ENCODE measurements around the gene SPSB3.

The SPSB3 gene

GRCh38 chr16:1822801-1823200 is 40.4 kb upstream of the SPSB3 start:
- peaks cover 6% of the 10 kb centered on the region for H3K27me3 ChIP-seq (ENCODE audit: control insufficient read depth, insufficient read depth, low read length, poor library complexity, severe bottlenecking)
- WGBS, 2 experiments: 91% methylated on average over 16 of the region's 16 CpGs
- H3K36me3 ChIP-seq (ENCODE audit: control insufficient read depth, insufficient read depth, low read length): no peaks in the 10 kb centered on the region
- H3K4me3 ChIP-seq (ENCODE audit: insufficient read depth, low read depth, low read length): no peak overlapping the region
- no peak overlapping the region for H3K27ac ChIP-seq (ENCODE audit: insufficient read depth, low read depth, low read length, poor library complexity, severe bottlenecking)
- no peaks in the 10 kb centered on the region for H3K9me3 ChIP-seq (ENCODE audit: control insufficient read depth, low read length)
- H3K4me1 ChIP-seq (ENCODE audit: control insufficient read depth, insufficient read depth, low read length): peaks cover 7% of the 10 kb centered on the region

- H3K36me3 ChIP-seq (ENCODE audit: control insufficient read depth, insufficient read depth, low read length): no peaks in the 10 kb centered on the region
- no peak overlapping the region for H3K27ac ChIP-seq (ENCODE audit: insufficient read depth, low read depth, low read length, poor library complexity, severe bottlenecking)
- H3K27me3 ChIP-seq (ENCODE audit: control insufficient read depth, insufficient read depth, low read length, poor library complexity, severe bottlenecking): peaks cover 6% of the 10 kb centered on the region
- no peak overlapping the region for H3K4me3 ChIP-seq (ENCODE audit: insufficient read depth, low read depth, low read length)
- WGBS, 2 experiments: 95 to 96% methylated on average over 22 to 24 of the region's 24 CpGs
- peaks cover 7% of the 10 kb centered on the region for H3K4me1 ChIP-seq (ENCODE audit: control insufficient read depth, insufficient read depth, low read length)
- H3K9me3 ChIP-seq (ENCODE audit: control insufficient read depth, low read length): no peaks in the 10 kb centered on the region
Observed at GRCh38 chr16:1821861-1822611, 39.7 kb upstream of the SPSB3 start.

- 93 to 96% methylated on average over 12 of the region's 12 CpGs for WGBS, 2 experiments
- H3K4me3 ChIP-seq (ENCODE audit: insufficient read depth, low read depth, low read length): no peak overlapping the region
- peaks cover 7% of the 10 kb centered on the region for H3K4me1 ChIP-seq (ENCODE audit: control insufficient read depth, insufficient read depth, low read length)
- H3K9me3 ChIP-seq (ENCODE audit: control insufficient read depth, low read length): no peaks in the 10 kb centered on the region
- H3K27ac ChIP-seq (ENCODE audit: insufficient read depth, low read depth, low read length, poor library complexity, severe bottlenecking): no peak overlapping the region
- peaks cover 6% of the 10 kb centered on the region for H3K27me3 ChIP-seq (ENCODE audit: control insufficient read depth, insufficient read depth, low read length, poor library complexity, severe bottlenecking)
- no peaks in the 10 kb centered on the region for H3K36me3 ChIP-seq (ENCODE audit: control insufficient read depth, insufficient read depth, low read length)
Observed at GRCh38 chr16:1820946-1821290, 38.5 kb upstream of the SPSB3 start.

GRCh38 chr16:1820096-1820945 is 38.0 kb upstream of the SPSB3 start:
- peaks cover 1% of the 10 kb centered on the region for H3K4me1 ChIP-seq (ENCODE audit: control insufficient read depth, insufficient read depth, low read length)
- no peak overlapping the region for H3K4me3 ChIP-seq (ENCODE audit: insufficient read depth, low read depth, low read length)
- H3K9me3 ChIP-seq (ENCODE audit: control insufficient read depth, low read length): no peaks in the 10 kb centered on the region
- H3K27ac ChIP-seq (ENCODE audit: insufficient read depth, low read depth, low read length, poor library complexity, severe bottlenecking): no peak overlapping the region
- no peaks in the 10 kb centered on the region for H3K27me3 ChIP-seq (ENCODE audit: control insufficient read depth, insufficient read depth, low read length, poor library complexity, severe bottlenecking)
- H3K36me3 ChIP-seq (ENCODE audit: control insufficient read depth, insufficient read depth, low read length): no peaks in the 10 kb centered on the region
- WGBS, 2 experiments: 93 to 95% methylated on average over 25 of the region's 25 CpGs

- Histone ChIP-seq H3K27ac (ENCODE audit: insufficient read depth, low read depth, low read length, poor library complexity, severe bottlenecking) (no peak overlapping the region), H3K36me3 (ENCODE audit: control insufficient read depth, insufficient read depth, low read length) (no peaks in the 10 kb centered on the region), H3K4me3 (ENCODE audit: insufficient read depth, low read depth, low read length) (no peak overlapping the region), H3K9me3 (ENCODE audit: control insufficient read depth, low read length) (no peaks in the 10 kb centered on the region), H3K4me1 (ENCODE audit: control insufficient read depth, insufficient read depth, low read length) (no peaks in the 10 kb centered on the region), H3K27me3 (ENCODE audit: control insufficient read depth, insufficient read depth, low read length, poor library complexity, severe bottlenecking) (no peaks in the 10 kb centered on the region)
- WGBS, 2 experiments: 95% methylated on average over 15 of the region's 15 CpGs
Observed at GRCh38 chr16:1819611-1820010, 37.2 kb upstream of the SPSB3 start.

- Histone ChIP-seq H3K27me3 (ENCODE audit: control insufficient read depth, insufficient read depth, low read length, poor library complexity, severe bottlenecking) (no peaks in the 10 kb centered on the region), H3K4me1 (ENCODE audit: control insufficient read depth, insufficient read depth, low read length) (no peaks in the 10 kb centered on the region), H3K36me3 (ENCODE audit: control insufficient read depth, insufficient read depth, low read length) (no peaks in the 10 kb centered on the region), H3K27ac (ENCODE audit: insufficient read depth, low read depth, low read length, poor library complexity, severe bottlenecking) (no peak overlapping the region), H3K9me3 (ENCODE audit: control insufficient read depth, low read length) (no peaks in the 10 kb centered on the region), H3K4me3 (ENCODE audit: insufficient read depth, low read depth, low read length) (no peak overlapping the region)
- WGBS, 2 experiments: 95% methylated on average over 35 of the region's 35 CpGs
Observed at GRCh38 chr16:1818873-1819525, 36.6 kb upstream of the SPSB3 start.

GRCh38 chr16:1818204-1818872 is 36.0 kb upstream of the SPSB3 start:
- H3K36me3 ChIP-seq (ENCODE audit: control insufficient read depth, insufficient read depth, low read length): no peaks in the 10 kb centered on the region
- no peak overlapping the region for H3K27ac ChIP-seq (ENCODE audit: insufficient read depth, low read depth, low read length, poor library complexity, severe bottlenecking)
- no peaks in the 10 kb centered on the region for H3K9me3 ChIP-seq (ENCODE audit: control insufficient read depth, low read length)
- H3K4me3 ChIP-seq (ENCODE audit: insufficient read depth, low read depth, low read length): no peak overlapping the region
- H3K27me3 ChIP-seq (ENCODE audit: control insufficient read depth, insufficient read depth, low read length, poor library complexity, severe bottlenecking): no peaks in the 10 kb centered on the region
- 95% methylated on average over 27 of the region's 27 CpGs for WGBS, 2 experiments
- no peaks in the 10 kb centered on the region for H3K4me1 ChIP-seq (ENCODE audit: control insufficient read depth, insufficient read depth, low read length)

GRCh38 chr16:1817716-1818115 is 35.3 kb upstream of the SPSB3 start:
- Histone ChIP-seq H3K4me3 (ENCODE audit: insufficient read depth, low read depth, low read length) (no peak overlapping the region), H3K4me1 (ENCODE audit: control insufficient read depth, insufficient read depth, low read length) (peaks cover 2% of the 10 kb centered on the region), H3K27ac (ENCODE audit: insufficient read depth, low read depth, low read length, poor library complexity, severe bottlenecking) (no peak overlapping the region), H3K36me3 (ENCODE audit: control insufficient read depth, insufficient read depth, low read length) (no peaks in the 10 kb centered on the region), H3K9me3 (ENCODE audit: control insufficient read depth, low read length) (no peaks in the 10 kb centered on the region), H3K27me3 (ENCODE audit: control insufficient read depth, insufficient read depth, low read length, poor library complexity, severe bottlenecking) (no peaks in the 10 kb centered on the region)
- 95 to 96% methylated on average over 17 of the region's 17 CpGs for WGBS, 2 experiments

- Histone ChIP-seq H3K36me3 (ENCODE audit: control insufficient read depth, insufficient read depth, low read length) (no peaks in the 10 kb centered on the region), H3K4me3 (ENCODE audit: insufficient read depth, low read depth, low read length) (no peak overlapping the region), H3K9me3 (ENCODE audit: control insufficient read depth, low read length) (no peaks in the 10 kb centered on the region), H3K4me1 (ENCODE audit: control insufficient read depth, insufficient read depth, low read length) (peaks cover 5% of the 10 kb centered on the region), H3K27ac (ENCODE audit: insufficient read depth, low read depth, low read length, poor library complexity, severe bottlenecking) (no peak overlapping the region), H3K27me3 (ENCODE audit: control insufficient read depth, insufficient read depth, low read length, poor library complexity, severe bottlenecking) (no peaks in the 10 kb centered on the region)
- whole genome bisulfite sequencing, 2 experiments: 95% methylated on average over 9 of the region's 9 CpGs
Observed at GRCh38 chr16:1817276-1817589, 34.9 kb upstream of the SPSB3 start.

Measured in ectodermal cell (in vitro differentiated cells).